ENCODE data around the gene S100A8. TPM values are rescaled to one million over a fixed set of nuclear protein-coding genes. Genes with fewer than 3 reads are reported as not detected.

The S100A8 gene
- total RNA-seq, 2 experiments from 2014 or later, result not detected

- H3K27me3 Mint-ChIP-seq, result peaks cover 21% of the 10 kb centered on the region
- no peaks in the 10 kb centered on the region for H3K36me3 Mint-ChIP-seq
- no peaks in the 10 kb centered on the region for H3K9me3 Mint-ChIP-seq (ENCODE audit: low read depth)
- ATAC-seq (no peak), DNase-seq (no peak)
- H3K4me3 Mint-ChIP-seq, result no peak overlapping the region
- H3K4me1 Mint-ChIP-seq, result peaks cover 2% of the 10 kb centered on the region
- CTCF ChIA-PET, result interaction anchor here (1.6 to 3.3 kb wide), 2 partner anchors 49 to 51 kb away, joined by 7 to 13 read pairs; no protein-coding TSS in a partner anchor
- H3K27ac Mint-ChIP-seq, result no peak overlapping the region
These were observed 13.3 kb upstream of the S100A8 start for GRCh38 chr1:153404086-153404635.

GRCh38 chr1:153403421-153404085, 12.7 kb upstream of the S100A8 start:
- H3K9me3 Mint-ChIP-seq (ENCODE audit: low read depth), result no peaks in the 10 kb centered on the region
- peaks cover 2% of the 10 kb centered on the region for H3K4me1 Mint-ChIP-seq
- no peaks in the 10 kb centered on the region for H3K36me3 Mint-ChIP-seq
- no peak for ATAC-seq
- H3K27me3 Mint-ChIP-seq, result peaks cover 19% of the 10 kb centered on the region
- CTCF ChIA-PET, result interaction anchor here (1.5 to 3.3 kb wide), 3 partner anchors 22 to 51 kb away, joined by 4 to 13 read pairs (median 7); no protein-coding TSS in a partner anchor
- no peak overlapping the region for H3K4me3 Mint-ChIP-seq
- H3K27ac Mint-ChIP-seq, result no peak overlapping the region
- DNase-seq, result no peak

GRCh38 chr1:153402226-153402625, 11.4 kb upstream of the S100A8 start:
- ATAC-seq (no peak), DNase-seq (no peak)
- H3K4me3 Mint-ChIP-seq, result no peak overlapping the region
- H3K27me3 Mint-ChIP-seq, result peaks cover 10% of the 10 kb centered on the region
- peaks cover 2% of the 10 kb centered on the region for H3K4me1 Mint-ChIP-seq
- no peak overlapping the region for H3K27ac Mint-ChIP-seq
- no peaks in the 10 kb centered on the region for H3K36me3 Mint-ChIP-seq
- CTCF ChIA-PET, result interaction anchor here (1.5 to 3.3 kb wide), 2 partner anchors 21 to 47 kb away, joined by 4 to 13 read pairs; no protein-coding TSS in a partner anchor
- H3K9me3 Mint-ChIP-seq (ENCODE audit: low read depth), result no peaks in the 10 kb centered on the region

GRCh38 chr1:153401461-153401860, 10.6 kb upstream of the S100A8 start:
- Mint-ChIP-seq H3K4me3 (no peak overlapping the region), H3K4me1 (no peaks in the 10 kb centered on the region), H3K9me3 (ENCODE audit: low read depth) (no peaks in the 10 kb centered on the region), H3K27ac (no peak overlapping the region), H3K36me3 (no peaks in the 10 kb centered on the region), H3K27me3 (peaks cover 10% of the 10 kb centered on the region)
- CTCF ChIA-PET, result no interaction called here
- DNase-seq, result no peak
- ATAC-seq, result no peak

- no peaks in the 10 kb centered on the region for H3K4me1 Mint-ChIP-seq
These were observed 9.4 kb upstream of the S100A8 start for GRCh38 chr1:153400244-153400643.

GRCh38 chr1:153399401-153400055, 8.7 kb upstream of the S100A8 start:
- ATAC-seq (no peak), DNase-seq (no peak)
- no peak overlapping the region for H3K4me3 Mint-ChIP-seq
- H3K27ac Mint-ChIP-seq, result no peak overlapping the region
- peaks cover 10% of the 10 kb centered on the region for H3K27me3 Mint-ChIP-seq
- H3K4me1 Mint-ChIP-seq, result no peaks in the 10 kb centered on the region
- no peaks in the 10 kb centered on the region for H3K9me3 Mint-ChIP-seq (ENCODE audit: low read depth)
- no peaks in the 10 kb centered on the region for H3K36me3 Mint-ChIP-seq
- CTCF ChIA-PET, result no interaction called here

More at GRCh38 chr1:153400244-153400643, 9.4 kb upstream of the S100A8 start:
- DNase-seq (no peak), ATAC-seq (no peak)
- Mint-ChIP-seq H3K27me3 (peaks cover 10% of the 10 kb centered on the region), H3K27ac (no peak overlapping the region), H3K4me3 (no peak overlapping the region), H3K36me3 (no peaks in the 10 kb centered on the region), H3K9me3 (ENCODE audit: low read depth) (no peaks in the 10 kb centered on the region)
- CTCF ChIA-PET, result interaction anchor here (0.7 kb wide), 1 partner anchor 101 kb away, joined by 3 read pairs; no protein-coding TSS in a partner anchor

GRCh38 chr1:153397924-153398651, 7.2 kb upstream of the S100A8 start:
- no peaks in the 10 kb centered on the region for H3K9me3 Mint-ChIP-seq (ENCODE audit: low read depth)
- DNase-seq, result no peak
- no peak overlapping the region for H3K4me3 Mint-ChIP-seq
- H3K36me3 Mint-ChIP-seq, result no peaks in the 10 kb centered on the region
- H3K27me3 Mint-ChIP-seq, result peaks cover 7% of the 10 kb centered on the region
- no peak overlapping the region for H3K27ac Mint-ChIP-seq
- no peaks in the 10 kb centered on the region for H3K4me1 Mint-ChIP-seq
- CTCF ChIA-PET, result no interaction called here
- ATAC-seq, result no peak

- no peaks in the 10 kb centered on the region for H3K9me3 Mint-ChIP-seq (ENCODE audit: low read depth)
- CTCF ChIA-PET, result no interaction called here
- ATAC-seq, result no peak
- no peaks in the 10 kb centered on the region for H3K36me3 Mint-ChIP-seq
- no peaks in the 10 kb centered on the region for H3K4me1 Mint-ChIP-seq
- H3K27ac Mint-ChIP-seq, result no peak overlapping the region
- H3K27me3 Mint-ChIP-seq, result peaks cover 9% of the 10 kb centered on the region
- DNase-seq, result no peak
- H3K4me3 Mint-ChIP-seq, result no peak overlapping the region
These were observed 6.4 kb upstream of the S100A8 start for GRCh38 chr1:153397051-153397923.

GRCh38 chr1:153396461-153396860, 5.6 kb upstream of the S100A8 start:
- Mint-ChIP-seq H3K27me3 (peaks cover 10% of the 10 kb centered on the region), H3K4me1 (no peaks in the 10 kb centered on the region), H3K9me3 (ENCODE audit: low read depth) (no peaks in the 10 kb centered on the region), H3K4me3 (no peak overlapping the region), H3K27ac (no peak overlapping the region), H3K36me3 (no peaks in the 10 kb centered on the region)
- DNase-seq (no peak), ATAC-seq (no peak)
- CTCF ChIA-PET, result no interaction called here

- Mint-ChIP-seq H3K4me3 (no peak overlapping the region), H3K27me3 (peaks cover 8% of the 10 kb centered on the region), H3K4me1 (no peaks in the 10 kb centered on the region), H3K27ac (no peak overlapping the region), H3K36me3 (no peaks in the 10 kb centered on the region), H3K9me3 (ENCODE audit: low read depth) (no peaks in the 10 kb centered on the region)
- CTCF ChIA-PET, result no interaction called here
- ATAC-seq, result no peak
- DNase-seq, result no peak
These were observed 4.9 kb upstream of the S100A8 start for GRCh38 chr1:153395776-153396175.

- ATAC-seq (no peak), DNase-seq (no peak)
- H3K27me3 Mint-ChIP-seq, result peaks cover 8% of the 10 kb centered on the region
- H3K27ac Mint-ChIP-seq, result no peak overlapping the region
- H3K4me3 Mint-ChIP-seq, result no peak overlapping the region
- no peaks in the 10 kb centered on the region for H3K4me1 Mint-ChIP-seq
- no peaks in the 10 kb centered on the region for H3K9me3 Mint-ChIP-seq (ENCODE audit: low read depth)
- H3K36me3 Mint-ChIP-seq, result no peaks in the 10 kb centered on the region
- CTCF ChIA-PET, result no interaction called here
These were observed 4.3 kb upstream of the S100A8 start for GRCh38 chr1:153395136-153395685.

- no peaks in the 10 kb centered on the region for H3K9me3 Mint-ChIP-seq (ENCODE audit: low read depth)
- H3K27me3 Mint-ChIP-seq, result peaks cover 10% of the 10 kb centered on the region
- DNase-seq, result no peak
- H3K4me1 Mint-ChIP-seq, result no peaks in the 10 kb centered on the region
- H3K36me3 Mint-ChIP-seq, result no peaks in the 10 kb centered on the region
- ATAC-seq, result no peak
- no peak overlapping the region for H3K4me3 Mint-ChIP-seq
- CTCF ChIA-PET, result no interaction called here
- no peak overlapping the region for H3K27ac Mint-ChIP-seq
These were observed 3.5 kb upstream of the S100A8 start for GRCh38 chr1:153394391-153394790.

All from activated CD8-positive, alpha-beta memory T cell treated with anti-CD3 and anti-CD28 coated beads, Interleukin-2, amount 10 ng/mL, durations not matched to agents 7 days and 5 days (primary cell).